GM08714 (cell line): ENCODE results near the gene DNER.

ENCODE experiments used
- H3K4me3 ChIP-seq: fragments of 200-500 bp; sonication (Bioruptor generic); 2 replicates; pipeline ENCODE4 v1.5.1; 2014; ENCODE audit warnings: mild to moderate bottlenecking, low read length, inconsistent platforms
- ZNF274 ChIP-seq: IDR thresholded peaks from 2 replicates; pipeline ENCODE4 v1.6.1; 2012; ENCODE audit warnings: mild to moderate bottlenecking, low read depth, low read length

Gene DNER

GRCh38 chr2:229598227-229598626 is 116.1 kb downstream of the DNER start:
- H3K4me3 ChIP-seq, result no peak overlapping the region
- TF ChIP-seq ZNF274, result no peak

GRCh38 chr2:229596796-229597195 is 117.6 kb downstream of the DNER start:
- no peak overlapping the region for H3K4me3 ChIP-seq
- no peak for TF ChIP-seq ZNF274

GRCh38 chr2:229591611-229592010 is 122.7 kb downstream of the DNER start:
- TF ChIP-seq ZNF274, result no peak
- no peak overlapping the region for H3K4me3 ChIP-seq

- no peak for TF ChIP-seq ZNF274
- H3K4me3 ChIP-seq, result no peak overlapping the region
Measured at GRCh38 chr2:229586746-229587705, 127.3 kb downstream of the DNER start.

- H3K4me3 ChIP-seq, result no peak overlapping the region
- no peak for TF ChIP-seq ZNF274
Measured at GRCh38 chr2:229586012-229586411, 128.3 kb downstream of the DNER start.

- no peak for TF ChIP-seq ZNF274
- H3K4me3 ChIP-seq, result no peak overlapping the region
Measured at GRCh38 chr2:229582151-229582550, 132.2 kb downstream of the DNER start.

- TF ChIP-seq ZNF274, result no peak
- no peak overlapping the region for H3K4me3 ChIP-seq
Measured at GRCh38 chr2:229578052-229578846, 136.1 kb downstream of the DNER start.

GRCh38 chr2:229575569-229576315 is 138.6 kb downstream of the DNER start:
- no peak for TF ChIP-seq ZNF274
- no peak overlapping the region for H3K4me3 ChIP-seq

- H3K4me3 ChIP-seq, result no peak overlapping the region
- no peak for TF ChIP-seq ZNF274
Measured at GRCh38 chr2:229572507-229573271, 141.7 kb downstream of the DNER start.

- H3K4me3 ChIP-seq, result no peak overlapping the region
- TF ChIP-seq ZNF274, result no peak
Measured at GRCh38 chr2:229571243-229571642, 143.1 kb downstream of the DNER start.

- no peak overlapping the region for H3K4me3 ChIP-seq
- TF ChIP-seq ZNF274, result no peak
Measured at GRCh38 chr2:229566370-229566769, 148.0 kb downstream of the DNER start.

GRCh38 chr2:229564300-229564907 is 150.0 kb downstream of the DNER start:
- no peak overlapping the region for H3K4me3 ChIP-seq
- no peak for TF ChIP-seq ZNF274

GRCh38 chr2:229563388-229563787 is 151.0 kb downstream of the DNER start:
- TF ChIP-seq ZNF274, result no peak
- H3K4me3 ChIP-seq, result no peak overlapping the region
